HCT116 (cell line): ENCODE data around the gene LRRK1.

Experiments
- JUND ChIP-seq: IDR thresholded peaks from 2 replicates; pipeline ENCODE4 v1.6.1; 2012
- REST ChIP-seq: IDR thresholded peaks from 2 replicates; pipeline ENCODE4 v1.6.1; 2012; ENCODE audit warnings: low read depth
- TF ChIP-seq, protein P1 (sequence below), 3 experiments: fragments of 200-600 bp in 1 of 3; sonication (generic) in 1 of 3; IDR thresholded peaks in 2 of 3; conservative IDR thresholded peaks in 1 of 3; 2 replicates each; pipeline ENCODE4 v1.5.1; 2012 to 2017; ENCODE audit warnings: low read depth in 2 of 3, low read length in 2 of 3, antibody characterized with exemption in 1 of 3, borderline replicate concordance in 1 of 3, control low read depth in 1 of 3, mild to moderate bottlenecking in 1 of 3, mixed read lengths in 1 of 3, mixed run types in 1 of 3, moderate library complexity in 1 of 3; ENCODE audit not compliant: insufficient read depth in 1 of 3

DNA sequence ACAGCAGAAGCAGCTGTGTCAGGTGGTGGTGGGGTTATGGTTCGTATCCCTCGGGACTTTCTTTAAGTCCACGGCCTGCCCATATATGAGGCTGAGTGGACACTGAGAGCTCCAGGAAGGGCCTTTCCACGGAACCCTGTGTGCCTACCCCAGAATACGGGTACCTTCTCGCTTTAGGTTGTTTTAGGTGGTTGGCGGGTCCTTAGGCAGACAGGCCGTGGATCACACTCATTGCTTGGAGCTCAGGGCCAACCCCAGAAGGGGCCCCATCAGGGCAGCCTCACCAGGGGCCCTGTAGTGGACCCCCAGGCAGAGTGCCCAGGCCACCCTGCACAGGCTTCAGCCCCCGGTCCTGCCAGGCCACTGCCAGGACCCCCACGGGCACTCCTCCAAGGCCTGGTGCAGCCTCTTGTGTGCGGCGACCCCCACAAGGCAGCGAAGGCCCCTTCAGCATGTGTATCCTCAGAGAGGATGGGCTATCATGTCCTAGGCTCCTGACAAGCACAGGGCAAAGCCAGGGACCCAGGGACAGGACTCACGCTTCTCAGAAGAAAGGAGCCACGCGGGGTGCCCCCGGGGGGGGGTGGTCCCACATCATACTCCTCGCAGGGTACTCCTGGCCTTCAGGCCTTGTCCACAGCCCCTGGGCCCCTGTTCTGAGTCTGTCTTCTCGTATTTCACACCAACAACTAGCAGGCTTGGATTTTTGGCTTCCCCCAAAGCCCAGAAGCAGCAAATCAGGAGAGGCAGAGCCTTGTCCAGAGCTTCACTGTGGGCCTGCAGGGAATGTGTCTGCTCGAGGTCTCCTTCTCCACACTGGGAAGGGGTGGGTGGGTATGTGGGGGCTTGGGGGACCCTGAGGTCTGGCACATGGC is 93.4 kb downstream of the LRRK1 start:
- TF ChIP-seq JUND: no peak
- TF ChIP-seq, protein P1, sequence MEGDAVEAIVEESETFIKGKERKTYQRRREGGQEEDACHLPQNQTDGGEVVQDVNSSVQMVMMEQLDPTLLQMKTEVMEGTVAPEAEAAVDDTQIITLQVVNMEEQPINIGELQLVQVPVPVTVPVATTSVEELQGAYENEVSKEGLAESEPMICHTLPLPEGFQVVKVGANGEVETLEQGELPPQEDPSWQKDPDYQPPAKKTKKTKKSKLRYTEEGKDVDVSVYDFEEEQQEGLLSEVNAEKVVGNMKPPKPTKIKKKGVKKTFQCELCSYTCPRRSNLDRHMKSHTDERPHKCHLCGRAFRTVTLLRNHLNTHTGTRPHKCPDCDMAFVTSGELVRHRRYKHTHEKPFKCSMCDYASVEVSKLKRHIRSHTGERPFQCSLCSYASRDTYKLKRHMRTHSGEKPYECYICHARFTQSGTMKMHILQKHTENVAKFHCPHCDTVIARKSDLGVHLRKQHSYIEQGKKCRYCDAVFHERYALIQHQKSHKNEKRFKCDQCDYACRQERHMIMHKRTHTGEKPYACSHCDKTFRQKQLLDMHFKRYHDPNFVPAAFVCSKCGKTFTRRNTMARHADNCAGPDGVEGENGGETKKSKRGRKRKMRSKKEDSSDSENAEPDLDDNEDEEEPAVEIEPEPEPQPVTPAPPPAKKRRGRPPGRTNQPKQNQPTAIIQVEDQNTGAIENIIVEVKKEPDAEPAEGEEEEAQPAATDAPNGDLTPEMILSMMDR (IDR thresholded peaks at IDR 0.05 in 2 of 3, conservative IDR thresholded peaks at IDR 0.05 in 1 of 3; ENCODE audit: borderline replicate concordance in 1 of 3, insufficient read depth in 1 of 3, low read depth in 2 of 3, low read length in 2 of 3): no peak
- TF ChIP-seq REST: no peak
